PC-9 (cell line): ENCODE results near the gene VEZT. TPM values are rescaled to one million over a fixed set of nuclear protein-coding genes. Genes with fewer than 3 reads are reported as not detected.

Source experiments
- BruUV-seq: library from RNA; stranded (reverse); fragments of 400-500 nt; replicated peaks from 2 replicates; lab custom pipeline; 2021; lab: Mats Ljungman, UMichigan
- CTCF ChIA-PET: fragments of 300-600 bp; sonication (Branson Sonifier 250); formaldehyde crosslinking; loops from one replicate; lab custom pipeline; 2022; ENCODE audit warnings: antibody characterized with exemption; lab: Charles Lee
- POLR2A ChIA-PET: fragments of 300-600 bp; sonication (Branson Sonifier 250); formaldehyde crosslinking; loops from one replicate; lab custom pipeline; 2022; ENCODE audit warnings: antibody characterized with exemption; ENCODE audit not compliant: unreplicated experiment; lab: Charles Lee
- DNase-seq, 2 experiments: peaks; one replicate each; pipeline versions ENCODE4 v3.0.0 to v3.0.0-alpha.2; 2015 to 2022; ENCODE audit warnings: mixed read lengths in 1 of 2
- H2AFZ ChIP-seq: fragments of 200-600 bp; sonication (generic); 2 replicates; pipeline ENCODE4 v1.8.1; 2017; ENCODE audit warnings: antibody characterized with exemption
- H3F3A ChIP-seq: fragments of 200-600 bp; sonication (generic); 2 replicates; pipeline ENCODE4 v1.8.1; 2017; ENCODE audit warnings: antibody characterized with exemption, mild to moderate bottlenecking, low read depth; ENCODE audit not compliant: insufficient read depth
- H3K27ac ChIP-seq: fragments of 200-600 bp; sonication (generic); 2 replicates; pipeline ENCODE4 v1.6.1; 2016; ENCODE audit warnings: mixed run types
- H3K27me3 ChIP-seq: fragments of 200-600 bp; sonication (generic); 2 replicates; pipeline ENCODE4 v1.6.1; 2016; ENCODE audit warnings: low read depth, mixed run types; ENCODE audit not compliant: insufficient read depth
- H3K36me3 ChIP-seq: fragments of 200-600 bp; sonication (generic); 2 replicates; pipeline ENCODE4 v1.6.1; 2016; ENCODE audit warnings: low read depth, mixed run types
- H3K4me1 ChIP-seq: fragments of 200-600 bp; sonication (generic); replicated peaks from 2 replicates; pipeline ENCODE4 v1.6.1; 2016; ENCODE audit warnings: mixed run types; ENCODE audit not compliant: insufficient read depth
- H3K4me2 ChIP-seq: fragments of 200-600 bp; sonication (generic); 2 replicates; pipeline ENCODE4 v1.6.1; 2017; ENCODE audit warnings: mixed run types
- H3K4me3 ChIP-seq: fragments of 200-600 bp; sonication (generic); 2 replicates; pipeline ENCODE4 v1.6.1; 2016; ENCODE audit warnings: mixed run types
- H3K79me2 ChIP-seq: fragments of 200-600 bp; sonication (generic); 2 replicates; pipeline ENCODE4 v1.6.1; 2017; ENCODE audit warnings: low read depth, mixed run types
- H3K9me2 ChIP-seq: fragments of 200-600 bp; sonication (generic); 2 replicates; pipeline ENCODE4 v1.8.1; 2017; ENCODE audit warnings: mild to moderate bottlenecking; ENCODE audit not compliant: insufficient read depth
- H3K9me3 ChIP-seq: fragments of 200-600 bp; sonication (generic); 2 replicates; pipeline ENCODE4 v1.8.1; 2016; ENCODE audit warnings: low read depth; ENCODE audit not compliant: insufficient read depth
- H4K20me1 ChIP-seq: fragments of 200-600 bp; sonication (generic); 2 replicates; pipeline ENCODE4 v1.8.1; 2017; ENCODE audit not compliant: insufficient read depth
- EZH2 ChIP-seq: fragments of 200-600 bp; sonication (generic); IDR thresholded peaks from 2 replicates; pipeline ENCODE4 v1.8.0; 2017; ENCODE audit warnings: antibody characterized with exemption, low read depth
- intact Hi-C: fragments of 100-400 bp; cut with micrococcal nuclease; formaldehyde crosslinking; loops from one replicate; pipeline ENCODE4 v1.10.0; 2022; ENCODE audit not compliant: unreplicated experiment
- total RNA-seq: library from RNA; stranded (reverse); gene quantifications from 2 replicates; pipeline ENCODE4 v1.2.3, GENCODE V29; 2021
- TF ChIP-seq, protein P1 (sequence below): fragments of 200-600 bp; sonication (generic); conservative IDR thresholded peaks from 2 replicates; pipeline ENCODE4 v1.6.1; 2017; ENCODE audit warnings: mixed run types, antibody characterized with exemption, mild to moderate bottlenecking, moderate library complexity

VEZT gene
- total RNA-seq, 1 experiment from 2014 or later: 46.8 TPM

DNA sequence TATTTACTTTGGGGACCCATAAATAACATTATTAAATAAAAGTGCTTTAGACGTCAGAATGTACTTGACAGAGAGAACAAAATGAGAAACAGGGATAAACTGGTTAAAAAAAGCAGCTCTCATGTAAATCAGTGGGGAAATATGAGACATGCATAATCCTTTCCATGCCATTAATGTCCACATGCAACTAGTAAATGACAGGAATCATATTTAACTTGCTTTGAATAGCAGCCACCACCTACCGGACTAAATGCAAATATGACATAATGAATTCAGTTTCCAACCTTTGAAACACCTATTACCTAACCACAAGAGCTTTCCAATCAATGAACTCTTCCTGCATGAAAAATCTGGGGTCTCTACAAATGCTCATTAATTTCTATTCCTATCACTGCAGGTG lies 20.0 kb upstream of the VEZT start:
- no peaks in the 10 kb centered on the region for H3K27me3 ChIP-seq
- POLR2A ChIA-PET: interaction anchor here (1.0 kb wide), 1 partner anchor 18 kb away, joined by 4 read pairs; no protein-coding TSS in a partner anchor
- no peak overlapping the region for H2AFZ ChIP-seq
- no peak for TF ChIP-seq EZH2
- TF ChIP-seq, protein P1, sequence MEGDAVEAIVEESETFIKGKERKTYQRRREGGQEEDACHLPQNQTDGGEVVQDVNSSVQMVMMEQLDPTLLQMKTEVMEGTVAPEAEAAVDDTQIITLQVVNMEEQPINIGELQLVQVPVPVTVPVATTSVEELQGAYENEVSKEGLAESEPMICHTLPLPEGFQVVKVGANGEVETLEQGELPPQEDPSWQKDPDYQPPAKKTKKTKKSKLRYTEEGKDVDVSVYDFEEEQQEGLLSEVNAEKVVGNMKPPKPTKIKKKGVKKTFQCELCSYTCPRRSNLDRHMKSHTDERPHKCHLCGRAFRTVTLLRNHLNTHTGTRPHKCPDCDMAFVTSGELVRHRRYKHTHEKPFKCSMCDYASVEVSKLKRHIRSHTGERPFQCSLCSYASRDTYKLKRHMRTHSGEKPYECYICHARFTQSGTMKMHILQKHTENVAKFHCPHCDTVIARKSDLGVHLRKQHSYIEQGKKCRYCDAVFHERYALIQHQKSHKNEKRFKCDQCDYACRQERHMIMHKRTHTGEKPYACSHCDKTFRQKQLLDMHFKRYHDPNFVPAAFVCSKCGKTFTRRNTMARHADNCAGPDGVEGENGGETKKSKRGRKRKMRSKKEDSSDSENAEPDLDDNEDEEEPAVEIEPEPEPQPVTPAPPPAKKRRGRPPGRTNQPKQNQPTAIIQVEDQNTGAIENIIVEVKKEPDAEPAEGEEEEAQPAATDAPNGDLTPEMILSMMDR: no peak
- peaks cover 25% of the 10 kb centered on the region for H3F3A ChIP-seq
- H4K20me1 ChIP-seq: no peaks in the 10 kb centered on the region
- H3K4me1 ChIP-seq: peaks cover 38% of the 10 kb centered on the region
- intact Hi-C loops: no loop called here
- peaks cover 83% of the 10 kb centered on the region for H3K79me2 ChIP-seq
- H3K27ac ChIP-seq: no peak overlapping the region
- H3K9me2 ChIP-seq: no peaks in the 10 kb centered on the region
- H3K4me3 ChIP-seq: no peak overlapping the region
- BruUV-seq: no TSS peak
- CTCF ChIA-PET: no interaction called here
- DNase-seq: no peak
- H3K36me3 ChIP-seq: peaks cover under 1% of the 10 kb centered on the region; the same call in 1 of the 2 replicates
- no peak overlapping the region for H3K4me2 ChIP-seq
- H3K9me3 ChIP-seq: no peaks in the 10 kb centered on the region

DNA sequence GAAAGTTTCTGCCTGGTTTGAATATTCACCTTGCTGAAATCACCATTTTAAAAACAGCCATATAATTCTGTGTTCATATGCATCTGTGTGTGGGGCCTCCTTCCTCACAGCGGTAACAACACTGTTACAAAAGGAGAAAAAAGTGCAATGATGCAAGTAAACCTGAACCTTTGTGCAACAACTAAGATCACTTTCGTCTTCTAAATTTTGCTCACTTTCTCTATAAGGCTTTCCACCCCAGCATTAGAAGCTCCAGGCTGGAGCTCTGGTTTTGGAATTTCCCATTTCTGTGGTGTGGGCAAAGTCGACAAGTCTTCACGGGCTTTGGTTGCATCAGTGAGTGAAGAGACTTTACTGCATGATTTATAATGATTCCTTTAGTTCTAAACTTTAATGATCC lies 18.7 kb upstream of the VEZT start:
- Histone ChIP-seq H3K4me1 (peaks cover 51% of the 10 kb centered on the region), H3K4me2 (no peak overlapping the region), H2AFZ (no peak overlapping the region), H3K9me3 (no peaks in the 10 kb centered on the region), H3K36me3 (peaks cover 8% of the 10 kb centered on the region; the same call in 1 of the 2 replicates), H3F3A (peaks cover 35% of the 10 kb centered on the region), H4K20me1 (no peaks in the 10 kb centered on the region), H3K27me3 (no peaks in the 10 kb centered on the region), H3K27ac (peak overlapping the region; percentile 98), H3K4me3 (no peak overlapping the region), H3K79me2 (peaks cover 88% of the 10 kb centered on the region), H3K9me2 (no peaks in the 10 kb centered on the region)
- TF ChIP-seq, protein P1: no peak
- no peak for TF ChIP-seq EZH2
- CTCF ChIA-PET: interaction anchor here (0.7 kb wide), 1 partner anchor 125 kb away, joined by 6 read pairs; no protein-coding TSS in a partner anchor
- POLR2A ChIA-PET: interaction anchor here (0.6 kb wide), 1 partner anchor 1413 kb away, joined by 4 read pairs; no protein-coding TSS in a partner anchor
- no peak for DNase-seq
- intact Hi-C loops: no loop called here
- no TSS peak for BruUV-seq

DNA sequence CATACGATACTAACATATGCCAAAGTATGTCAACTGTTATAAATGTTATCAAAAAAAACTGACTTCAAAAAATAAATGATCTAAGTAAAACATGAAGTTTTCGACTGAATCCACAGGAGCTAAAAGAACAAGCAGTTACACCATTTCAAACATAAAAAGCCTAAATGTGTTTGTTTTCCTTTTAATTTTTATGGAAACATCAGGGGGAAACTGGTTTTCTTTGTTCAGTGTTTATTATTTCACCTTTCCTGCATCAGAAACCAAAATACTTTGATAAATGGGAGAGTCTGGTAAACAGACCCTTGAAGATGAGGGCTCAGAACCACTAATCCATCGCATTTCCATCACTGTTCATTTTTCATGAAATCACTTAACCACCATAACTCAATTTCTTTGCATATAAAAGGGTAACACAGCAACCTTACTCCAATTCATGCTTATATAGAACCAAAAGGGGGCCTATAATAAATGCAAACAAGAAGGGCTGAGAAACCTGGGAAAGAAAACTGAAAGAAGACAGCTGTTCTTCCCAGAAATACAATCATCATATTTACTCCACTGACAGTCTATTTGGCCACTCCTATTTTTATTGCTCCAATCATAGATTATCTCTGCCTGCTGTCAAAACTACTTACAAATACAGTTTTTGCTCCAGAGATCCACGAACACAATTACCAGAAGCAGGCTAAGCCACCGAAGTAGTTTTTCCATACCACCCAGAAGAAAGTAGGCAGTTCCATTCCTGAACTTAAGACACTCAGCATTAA lies 17.3 kb upstream of the VEZT start:
- H3K27ac ChIP-seq: peak overlapping the region; percentile 98

More for the DNA sequence above, 17.3 kb upstream of the VEZT start:
- H3K79me2 ChIP-seq: peaks cover 84% of the 10 kb centered on the region
- H3F3A ChIP-seq: peaks cover 47% of the 10 kb centered on the region
- no peaks in the 10 kb centered on the region for H3K27me3 ChIP-seq
- ChIA-PET POLR2A (interaction anchor here (0.7 kb wide), 2 partner anchors 14 to 293 kb away, joined by 3 to 5 read pairs; no protein-coding TSS in a partner anchor), CTCF (no interaction called here)
- TF ChIP-seq, protein P1: no peak
- no peak for TF ChIP-seq EZH2
- peaks cover 8% of the 10 kb centered on the region; the same call in 1 of the 2 replicates for H3K36me3 ChIP-seq
- peak overlapping the region; percentile 41 for H3K4me3 ChIP-seq
- no peaks in the 10 kb centered on the region for H3K9me2 ChIP-seq
- DNase-seq: no peak
- no peaks in the 10 kb centered on the region for H3K9me3 ChIP-seq
- no peaks in the 10 kb centered on the region for H4K20me1 ChIP-seq
- H2AFZ ChIP-seq: no peak overlapping the region
- peak overlapping the region; percentile 74 for H3K4me2 ChIP-seq
- intact Hi-C loops: loop anchor here (2.0 to 5.0 kb wide), 2 partner anchors 16 to 83 kb away; partner anchors contain the start of genes FGD6 and VEZT
- BruUV-seq: no TSS peak
- H3K4me1 ChIP-seq: peaks cover 63% of the 10 kb centered on the region
